Activated naive CD4-positive, alpha-beta T cell treated with anti-CD3 and anti-CD28 coated beads, Interleukin-2, amount 50 U/mL, for 72 hours (primary cell): ENCODE data around the gene HAVCR2. TPM values are rescaled to one million over a fixed set of nuclear protein-coding genes. Genes with fewer than 3 reads are reported as not detected.

Experiments
- total RNA-seq, 2 donors: library from RNA; stranded (reverse); gene quantifications; one replicate each; pipeline ENCODE4 v1.2.3, GENCODE V29; 2022

The HAVCR2 gene
- total RNA-seq, 2 donors from 2014 or later = 34.4 to 52.2 TPM

Other genes with a start within 250 kb of the HAVCR2 start
- 10 to 100 TPM in 1 of 2 donors, 1 to 10 TPM in 1; 8.4 to 12.3 TPM for gene TIMD4, start 145.8 kb downstream of the HAVCR2 start, total RNA-seq
- gene HAVCR1, start 49.9 kb downstream of the HAVCR2 start, total RNA-seq = under 1 TPM; 0.72 to 0.96 TPM
- gene MED7, start 33.8 kb upstream of the HAVCR2 start, total RNA-seq = 10 to 100 TPM; 16.9 to 21.7 TPM
- gene GARIN3, start 57.2 kb upstream of the HAVCR2 start, total RNA-seq = under 1 TPM; 0.46 to 0.47 TPM
- gene ITK, start 71.8 kb upstream of the HAVCR2 start, total RNA-seq = 100 to 1,000 TPM; 203 to 308 TPM
- 100 to 1,000 TPM; 335 to 493 TPM for gene CYFIP2, start 157.1 kb upstream of the HAVCR2 start, total RNA-seq